ENCODE results near the gene GHITM. TPM values are rescaled to one million over a fixed set of nuclear protein-coding genes. Genes with fewer than 3 reads are reported as not detected.
"Not testable (repeated sequence)": the region's sequence is repeated elsewhere in the genome, so short reads cannot be mapped to it uniquely, and the experiment has no call there.

GHITM gene
- total RNA-seq, 1 donor from 2014 or later, result 146 TPM

- no peak for DNase-seq
Measured at GRCh38 chr10:84176836-84177474, 37.6 kb downstream of the GHITM start.

DNA sequence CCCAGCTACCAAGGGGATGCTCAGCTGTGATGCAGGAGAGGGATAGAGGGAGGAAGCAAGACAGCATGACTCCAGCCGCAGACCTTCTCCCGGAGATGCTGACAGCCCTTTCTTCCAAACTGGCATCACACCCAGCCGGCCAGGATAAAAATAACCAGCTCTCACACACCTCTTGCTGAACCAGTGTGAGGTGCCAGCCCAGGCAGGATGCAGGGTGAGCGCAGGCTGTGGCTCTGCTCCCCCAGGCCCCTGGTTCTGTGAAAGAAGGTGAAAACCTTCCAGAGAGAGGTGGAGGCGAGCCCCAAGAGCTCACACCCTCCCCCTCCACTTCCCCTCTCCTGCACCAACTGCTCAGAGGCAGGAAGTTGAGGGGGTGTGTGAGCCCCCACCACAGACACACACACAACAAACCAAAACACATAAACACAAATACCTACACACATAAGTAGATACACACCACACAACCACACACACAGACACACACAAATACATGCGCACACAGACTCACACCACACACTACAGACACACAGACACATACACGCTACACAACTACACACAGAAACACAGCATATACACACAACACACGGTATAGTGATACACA lies 38.3 kb downstream of the GHITM start:
- DNase-seq, result peak; percentile 32

GRCh38 chr10:84178160-84178609 lies 38.9 kb downstream of the GHITM start:
- no peak for DNase-seq

DNA sequence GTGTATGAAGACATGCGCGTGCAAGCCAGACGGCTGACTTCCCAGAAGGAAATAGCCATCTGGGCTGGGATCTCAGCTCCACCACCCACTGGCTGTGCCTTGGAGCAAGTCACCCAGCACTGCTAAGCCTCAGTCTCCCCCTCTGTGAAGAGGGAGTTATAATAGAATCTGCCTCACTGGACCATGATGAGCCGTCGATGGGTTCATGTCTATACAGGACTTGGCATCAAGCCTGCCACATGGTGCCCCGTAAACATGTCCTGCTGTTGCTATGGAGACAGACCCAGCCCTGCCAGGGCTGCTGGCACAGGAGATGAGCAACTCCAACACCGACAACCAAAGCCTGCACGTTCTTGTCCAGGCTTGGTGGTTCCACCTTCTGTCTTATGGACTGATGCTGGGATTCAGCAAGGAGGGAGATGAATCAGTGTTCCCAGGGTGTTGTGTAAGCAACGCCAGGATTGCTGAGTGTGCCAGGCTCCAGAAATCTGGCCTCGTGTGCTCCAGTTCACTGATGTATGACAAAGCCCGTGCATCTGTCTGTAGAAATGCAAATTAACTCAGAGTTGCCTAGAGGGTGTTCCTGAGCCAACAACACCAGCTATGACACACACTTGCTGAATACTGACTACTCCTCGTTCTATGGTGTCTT lies 39.9 kb downstream of the GHITM start:
- DNase-seq, result peak; percentile 75

DNA sequence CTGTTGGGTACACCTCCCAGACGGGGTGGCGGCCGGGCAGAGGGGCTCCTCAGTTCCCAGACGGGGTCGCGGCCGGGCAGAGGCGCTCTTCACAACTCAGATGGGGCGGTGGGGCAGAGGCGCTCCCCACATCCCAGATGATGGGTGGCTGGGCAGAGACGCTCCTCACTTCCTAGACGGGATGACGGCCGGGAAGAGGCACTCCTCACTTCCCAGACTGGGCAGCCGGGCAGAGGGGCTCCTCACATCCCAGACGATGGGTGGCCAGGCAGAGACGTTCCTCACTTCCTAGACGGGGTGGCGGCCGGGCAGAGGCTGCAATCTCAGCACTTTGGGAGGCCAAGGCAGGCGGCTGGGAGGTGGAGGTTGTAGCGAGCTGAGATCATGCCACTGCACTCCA lies 41.1 kb downstream of the GHITM start:
- DNase-seq, result not testable (repeated sequence)

DNA sequence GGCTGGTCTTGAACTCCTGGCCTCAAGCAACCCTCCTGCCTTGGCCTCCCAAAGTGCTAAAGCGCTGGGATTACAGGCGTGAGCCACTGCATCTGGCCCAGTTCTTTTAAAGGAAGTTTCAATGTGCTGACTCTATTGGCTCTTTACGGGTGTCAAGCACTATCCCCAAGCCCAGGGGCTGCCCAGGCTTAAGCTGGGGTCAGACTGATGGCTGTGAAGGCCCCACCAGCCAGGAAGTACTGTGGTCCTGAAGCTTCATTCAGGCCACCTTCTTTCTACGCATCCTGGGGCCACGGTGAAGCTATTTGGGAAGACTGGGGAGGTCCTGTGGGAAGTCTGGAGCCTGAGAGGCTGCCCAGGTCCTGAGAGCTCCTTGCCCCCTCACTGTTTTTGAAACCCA lies 42.3 kb downstream of the GHITM start:
- no peak for DNase-seq

GRCh38 chr10:84184517-84184916 lies 45.2 kb downstream of the GHITM start:
- DNase-seq, result no peak

DNA sequence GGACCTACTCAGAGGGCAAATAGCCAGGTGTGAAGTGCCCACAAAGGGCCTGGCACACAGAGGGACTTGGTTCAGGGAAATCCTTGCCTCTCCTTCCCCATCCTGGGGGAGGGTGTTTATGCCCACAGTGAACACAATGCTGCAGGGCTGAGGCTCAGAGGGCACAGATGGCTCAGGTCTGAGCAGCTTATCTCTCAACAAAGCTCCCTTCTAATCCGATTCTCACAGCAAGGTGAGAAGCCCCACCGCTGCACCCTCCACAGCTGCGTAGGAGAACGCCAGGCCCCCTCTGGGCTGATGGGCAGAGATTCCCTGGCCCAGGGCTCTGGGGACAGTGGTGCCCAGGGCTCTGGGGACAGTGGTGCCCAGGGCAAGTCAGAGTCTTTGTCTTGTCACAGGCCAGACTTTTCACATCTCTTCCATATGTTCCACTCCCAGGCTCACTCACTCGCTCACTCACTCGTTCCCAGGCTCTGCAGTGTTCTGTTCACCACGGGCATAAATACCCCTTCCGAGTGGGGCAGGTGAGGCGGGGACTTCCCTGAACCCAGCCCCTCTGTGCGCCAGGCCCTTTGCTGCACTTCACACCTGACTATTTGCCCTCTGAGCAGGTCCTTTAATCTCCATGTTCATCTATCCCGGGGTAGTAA lies 46.3 kb downstream of the GHITM start:
- no peak for DNase-seq

DNA sequence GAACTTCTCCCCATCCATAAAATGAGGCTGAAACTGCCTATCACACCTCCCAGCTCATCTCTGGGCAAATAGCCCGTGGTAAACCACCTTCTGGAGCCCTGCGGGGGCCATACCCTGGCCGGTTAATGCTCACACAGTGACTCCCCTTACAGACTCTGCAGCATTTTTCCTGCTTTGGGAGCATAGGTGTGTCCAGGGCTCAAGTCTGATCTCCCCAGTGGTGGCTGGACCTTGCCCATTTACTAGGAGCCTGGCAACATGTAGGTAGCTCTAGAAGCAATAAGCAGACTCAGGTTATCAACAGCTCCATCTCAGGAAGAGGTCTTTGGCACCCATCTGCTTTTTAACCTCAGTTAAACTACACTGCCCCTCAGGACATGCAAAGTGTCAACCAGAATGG lies 49.5 kb downstream of the GHITM start:
- DNase-seq, result no peak

GRCh38 chr10:84190621-84191020 lies 51.3 kb downstream of the GHITM start:
- no peak for DNase-seq

DNA sequence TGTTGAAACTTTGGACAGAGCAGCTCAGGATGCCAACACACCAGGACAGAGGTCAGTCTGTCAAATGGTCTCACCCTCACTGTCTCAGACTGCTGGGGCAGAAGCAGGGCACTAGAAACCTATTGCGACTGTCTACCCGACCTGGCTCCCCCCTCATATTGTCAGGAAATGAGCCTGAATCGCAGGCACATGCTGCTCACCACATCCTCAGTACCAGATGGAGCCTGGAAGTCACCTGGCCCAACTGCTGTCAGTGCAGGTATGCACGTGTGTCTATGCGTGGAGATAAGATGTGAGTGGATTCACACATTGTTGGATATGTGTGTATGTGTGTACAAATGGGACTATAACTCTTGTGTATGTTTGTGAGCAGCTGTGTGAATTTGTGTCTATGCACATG lies 51.8 kb downstream of the GHITM start:
- DNase-seq, result no peak

GRCh38 chr10:84193327-84193726 lies 54.0 kb downstream of the GHITM start:
- no peak for DNase-seq

DNA sequence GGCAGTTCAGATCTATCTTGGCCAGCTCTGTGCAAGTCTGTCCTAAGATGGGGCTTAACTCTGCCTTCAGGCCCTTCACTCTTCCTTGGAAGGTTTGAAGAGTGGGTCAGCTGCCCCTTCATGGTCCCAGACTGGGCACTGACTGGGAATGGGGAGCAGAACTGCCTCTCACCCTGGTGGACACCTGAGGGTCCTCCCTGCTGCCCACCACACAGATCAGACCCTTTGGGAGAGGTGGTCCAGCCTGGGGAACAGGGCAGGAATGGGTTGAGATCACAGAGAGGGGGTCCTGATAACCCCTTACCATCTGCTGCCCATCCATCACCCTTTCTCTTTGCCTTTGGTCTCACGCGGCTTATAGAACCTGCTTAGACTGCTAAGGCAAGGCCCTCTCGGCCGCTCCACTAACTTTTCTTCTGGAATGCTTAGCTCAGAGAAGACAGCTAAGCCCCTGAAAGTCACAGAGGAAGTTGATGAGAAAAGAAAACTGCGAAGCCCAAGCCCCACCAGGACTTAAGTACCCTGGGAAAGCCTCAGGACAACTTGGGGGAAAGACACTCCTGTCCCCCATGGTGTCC lies 54.6 kb downstream of the GHITM start:
- DNase-seq, result no peak

DNA sequence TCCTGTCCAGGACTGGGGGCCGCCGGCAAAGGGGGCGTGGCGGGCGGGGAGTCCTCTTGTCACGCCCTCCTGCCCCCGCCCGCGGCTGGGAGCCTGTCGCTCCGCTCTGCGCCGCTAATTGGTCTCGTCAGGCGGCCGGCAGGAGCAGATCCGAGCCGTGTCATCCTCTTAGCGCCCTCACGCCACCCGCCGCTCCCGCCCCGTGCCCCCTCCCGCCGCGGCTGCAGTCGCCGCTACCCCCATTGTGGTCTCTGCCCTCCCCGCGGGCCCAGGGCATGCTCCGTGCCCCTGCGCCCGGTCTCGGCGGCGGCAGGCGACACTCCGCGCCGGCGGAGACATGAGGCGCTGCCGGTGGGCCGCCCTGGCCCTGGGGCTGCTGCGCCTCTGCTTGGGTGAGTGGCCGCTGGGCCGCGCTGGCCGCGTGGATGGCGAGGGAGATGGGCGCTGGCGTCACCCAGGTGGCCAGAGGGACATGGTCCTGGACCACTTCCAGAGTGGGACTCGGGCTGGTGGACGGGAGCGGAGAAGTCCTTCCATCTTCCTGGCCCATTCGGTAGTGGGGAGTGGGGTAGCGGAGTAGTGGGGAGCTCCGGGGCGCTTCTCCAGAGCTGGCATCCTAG lies 55.2 kb downstream of the GHITM start, which contains the start of gene CDHR1:
CDHR1 (plus strand) TSS at position 114 of the 620 bp plus-strand sequence; CDS start at position 338, 224 bp downstream.
- DNase-seq, result no peak

DNA sequence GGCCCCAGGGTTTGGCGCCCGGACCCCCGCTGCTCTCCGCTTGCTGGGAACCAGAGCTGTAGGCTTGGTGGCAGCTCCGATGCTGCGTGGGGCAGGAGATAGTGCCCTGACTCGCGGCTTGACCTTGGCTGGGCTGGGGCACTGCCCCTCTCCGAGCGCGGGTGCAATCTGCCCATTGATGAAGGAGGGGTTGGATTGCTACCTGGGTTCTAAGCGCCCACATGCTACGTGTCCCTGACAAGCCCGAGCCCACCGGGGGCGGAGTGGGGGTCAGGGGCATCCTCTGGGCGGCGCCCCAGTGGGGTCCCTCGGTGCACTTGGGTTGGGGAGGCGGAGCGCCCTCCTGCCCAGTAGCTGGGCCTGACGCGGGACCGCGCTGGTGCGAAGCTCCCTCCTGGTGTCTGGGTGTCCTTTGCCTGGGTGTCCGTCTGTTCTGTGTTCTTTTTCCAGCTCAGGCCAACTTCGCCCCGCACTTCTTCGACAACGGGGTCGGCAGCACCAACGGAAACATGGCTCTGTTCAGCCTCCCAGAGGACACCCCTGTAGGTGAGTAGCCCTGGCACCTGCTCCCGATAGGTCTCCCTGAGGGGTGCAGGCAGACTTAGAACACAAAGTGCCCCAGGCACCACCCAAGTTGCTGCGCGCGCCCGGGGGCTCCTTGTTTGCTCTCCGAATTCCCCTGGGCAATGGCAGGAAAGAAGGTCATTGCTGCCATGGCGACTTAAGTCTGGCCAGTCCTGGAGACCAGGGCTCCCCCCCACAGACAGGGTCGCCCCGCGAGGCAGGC lies 55.9 kb downstream of the GHITM start:
- no peak for DNase-seq

DNA sequence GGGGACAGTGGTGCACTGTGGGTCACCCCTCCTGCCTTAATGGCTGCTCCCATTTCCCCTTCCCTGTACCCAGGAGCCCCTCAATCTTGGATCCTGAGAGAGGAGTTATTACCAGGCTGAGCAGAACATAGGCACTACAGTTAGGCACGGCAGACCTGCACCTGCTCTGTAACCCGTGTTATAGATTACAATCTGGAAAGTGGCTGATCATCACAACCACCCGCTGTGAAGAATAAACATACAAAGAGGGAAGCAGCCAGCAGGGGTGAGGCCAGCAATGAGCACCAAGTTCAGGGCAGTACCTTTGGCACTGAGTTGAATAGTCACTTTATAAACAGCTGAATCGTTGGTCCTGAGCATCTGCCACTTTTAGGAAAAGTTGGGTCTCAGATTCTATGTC lies 56.8 kb downstream of the GHITM start:
- DNase-seq, result no peak

DNA sequence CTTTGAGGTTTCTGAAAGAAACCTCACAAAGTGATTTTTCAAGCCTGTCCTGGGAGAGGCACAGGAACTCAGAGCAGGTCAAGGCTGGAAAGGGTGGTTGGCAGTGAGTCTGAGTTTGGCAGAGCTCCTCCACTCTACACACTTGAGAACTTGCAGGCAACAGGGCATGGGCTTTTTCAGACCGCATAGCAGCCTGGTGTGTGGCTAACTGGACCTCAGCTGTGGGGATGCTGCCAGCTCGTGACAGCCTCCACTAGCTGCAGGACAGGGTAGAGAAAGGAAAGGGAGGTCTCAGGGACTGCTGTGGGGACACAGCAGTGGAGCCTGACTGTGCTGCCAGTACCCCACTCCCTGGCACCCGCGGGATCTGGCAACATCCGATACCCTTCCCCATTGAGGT lies 57.6 kb downstream of the GHITM start:
- DNase-seq, result no peak

GRCh38 chr10:84197643-84198042 lies 58.3 kb downstream of the GHITM start:
- DNase-seq, result no peak

DNA sequence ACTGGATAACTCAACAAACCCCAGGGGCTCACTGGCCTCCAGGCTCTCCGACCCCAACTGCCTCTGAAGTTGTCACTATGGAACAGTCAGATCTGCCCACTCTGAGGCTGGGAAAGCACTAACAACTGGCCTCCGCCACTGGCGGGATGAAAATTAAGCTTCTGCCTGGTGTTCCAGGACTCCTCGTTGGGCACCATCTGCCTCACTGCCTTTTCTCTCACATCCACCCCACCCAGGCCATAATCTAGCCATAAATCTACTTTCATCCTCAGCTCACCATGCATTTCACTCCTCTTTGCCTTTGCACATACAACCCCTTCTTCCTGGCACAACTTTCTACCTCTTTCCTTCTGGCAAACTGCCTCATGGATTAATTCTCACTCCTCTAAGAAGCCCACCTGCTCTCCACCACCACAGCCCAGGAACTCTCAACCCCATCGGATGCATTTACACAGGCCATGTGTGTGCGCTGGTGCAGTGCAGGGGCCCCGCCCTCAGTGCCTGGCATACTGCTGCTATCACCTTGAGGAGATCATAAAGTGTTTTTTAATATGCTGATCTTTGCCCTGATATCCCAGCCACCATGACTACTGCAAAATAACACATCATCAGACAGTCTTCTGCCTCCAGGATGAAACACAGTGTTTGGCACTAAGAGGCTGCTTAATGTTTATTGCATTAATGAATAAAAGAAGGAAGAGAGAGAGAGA lies 59.1 kb downstream of the GHITM start:
- no peak for DNase-seq

DNA sequence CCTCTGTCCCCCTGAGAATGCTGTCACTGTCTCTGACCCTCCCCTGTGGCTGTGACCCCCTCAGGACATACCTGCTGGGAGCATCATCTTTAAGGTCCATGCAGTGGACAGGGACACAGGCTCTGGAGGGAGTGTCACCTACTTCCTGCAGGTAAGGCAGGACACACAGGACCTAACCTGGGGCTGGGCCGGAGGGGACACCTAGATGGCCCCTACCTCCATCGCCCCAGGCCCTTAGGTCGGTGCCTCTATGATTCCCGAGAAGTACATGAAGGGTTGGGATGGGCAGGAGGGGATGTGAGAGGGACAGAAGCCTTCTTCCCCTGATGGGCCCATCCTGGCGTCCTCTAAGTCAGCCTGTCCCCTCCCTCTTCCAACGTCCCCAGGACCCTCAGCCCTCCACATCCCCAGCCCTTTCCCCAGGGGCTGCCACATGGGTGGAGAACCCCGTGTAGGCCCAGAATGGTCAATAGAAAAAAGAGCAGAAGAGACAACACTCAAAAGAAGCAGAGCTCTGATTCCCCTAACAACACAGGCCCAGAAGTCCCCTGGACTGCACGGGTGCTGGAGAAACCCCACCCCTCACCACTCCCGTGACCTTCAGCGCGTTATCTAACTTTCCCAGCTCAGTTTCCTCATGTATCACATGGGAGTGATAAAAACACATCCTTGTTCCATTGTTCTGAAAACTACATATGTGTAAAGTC lies 61.4 kb downstream of the GHITM start:
- no peak for DNase-seq

Data from occipital lobe (tissue), 2 donors.